Activated naive CD8-positive, alpha-beta T cell (primary cell): Measurements from ENCODE around the gene SPATS2.
"Not testable (repeated sequence)": the region's sequence is repeated elsewhere in the genome, so short reads cannot be mapped to it uniquely, and the experiment has no call there.

ENCODE experiments used
- H3K27ac Mint-ChIP-seq: one replicate; pipeline ENCODE4 v1.8.0; 2021; ENCODE audit warnings: mixed read lengths
- H3K27me3 Mint-ChIP-seq: one replicate; pipeline ENCODE4 v1.8.0; 2021; ENCODE audit warnings: mixed read lengths
- H3K36me3 Mint-ChIP-seq: one replicate; pipeline ENCODE4 v1.8.0; 2021; ENCODE audit warnings: mixed read lengths
- H3K4me1 Mint-ChIP-seq: one replicate; pipeline ENCODE4 v1.8.0; 2021; ENCODE audit warnings: low read depth, mixed read lengths
- H3K4me3 Mint-ChIP-seq: one replicate; pipeline ENCODE4 v1.8.0; 2021; ENCODE audit warnings: mild to moderate bottlenecking, mixed read lengths
- H3K9me3 Mint-ChIP-seq: one replicate; pipeline ENCODE4 v1.8.0; 2021; ENCODE audit warnings: low read depth, mixed read lengths

The SPATS2 gene

GRCh38 chr12:49332891-49333371 lies 34.3 kb upstream of the SPATS2 start:
- peaks cover 27% of the 10 kb centered on the region for H3K4me1 Mint-ChIP-seq
- no peak overlapping the region for H3K27ac Mint-ChIP-seq
- no peaks in the 10 kb centered on the region for H3K9me3 Mint-ChIP-seq
- H3K4me3 Mint-ChIP-seq, result peak overlapping the region; percentile 49
- no peaks in the 10 kb centered on the region for H3K36me3 Mint-ChIP-seq
- H3K27me3 Mint-ChIP-seq, result peaks cover 33% of the 10 kb centered on the region

DNA sequence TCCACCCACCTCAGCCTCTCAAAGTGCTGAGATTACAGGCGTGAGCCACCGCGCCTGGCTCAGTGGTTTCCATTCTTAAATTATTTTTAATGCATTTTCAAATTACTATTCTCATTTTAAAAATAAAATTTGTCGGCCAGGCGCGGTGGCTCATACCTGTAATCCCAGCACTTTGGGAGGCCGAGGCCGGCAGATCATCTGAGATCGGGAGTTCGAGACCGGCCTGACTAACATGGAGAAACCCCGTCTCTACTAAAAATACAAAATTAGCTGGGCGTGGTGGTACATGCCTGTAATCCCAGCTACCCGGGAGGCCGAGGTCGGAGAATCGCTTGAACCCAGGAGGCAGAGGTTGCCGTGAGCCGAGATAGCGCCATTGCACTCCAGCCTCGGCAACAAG lies 33.5 kb upstream of the SPATS2 start:
- Mint-ChIP-seq H3K27me3 (peaks cover 38% of the 10 kb centered on the region), H3K4me1 (peaks cover 29% of the 10 kb centered on the region)
- H3K9me3 Mint-ChIP-seq, H3K4me3 Mint-ChIP-seq, H3K36me3 Mint-ChIP-seq, H3K27ac Mint-ChIP-seq: not testable (repeated sequence)

- H3K4me3 Mint-ChIP-seq, result no peak overlapping the region
- H3K4me1 Mint-ChIP-seq, result peaks cover 29% of the 10 kb centered on the region
- no peak overlapping the region for H3K27ac Mint-ChIP-seq
Observed at GRCh38 chr12:49334226-49334625, 33.0 kb upstream of the SPATS2 start.

DNA sequence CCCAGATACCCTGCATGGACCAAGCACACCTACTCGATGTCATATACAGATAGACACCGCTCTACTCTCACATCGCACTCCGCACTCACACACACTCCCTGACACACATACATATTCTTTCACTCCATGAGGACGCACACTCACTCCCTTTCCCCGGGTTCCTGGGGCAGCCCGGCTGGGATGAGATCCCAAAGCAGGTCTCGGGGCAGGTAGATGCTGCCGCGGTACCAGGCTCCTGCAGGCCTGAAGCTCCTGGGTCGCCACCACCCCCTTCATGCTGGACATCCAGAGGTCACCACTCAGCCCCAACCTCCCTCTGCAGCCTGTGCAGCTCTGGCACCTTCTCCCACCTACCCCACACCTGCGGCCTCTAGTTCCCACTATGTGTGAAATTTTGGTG lies 32.6 kb upstream of the SPATS2 start:
- peaks cover 29% of the 10 kb centered on the region for H3K4me1 Mint-ChIP-seq
- peaks cover 39% of the 10 kb centered on the region for H3K27me3 Mint-ChIP-seq
- H3K9me3 Mint-ChIP-seq, result no peaks in the 10 kb centered on the region
- H3K36me3 Mint-ChIP-seq, result no peaks in the 10 kb centered on the region
- H3K27ac Mint-ChIP-seq, result no peak overlapping the region
- H3K4me3 Mint-ChIP-seq, result no peak overlapping the region

More at GRCh38 chr12:49334226-49334625, 33.0 kb upstream of the SPATS2 start:
- Mint-ChIP-seq H3K9me3 (no peaks in the 10 kb centered on the region), H3K27me3 (peaks cover 39% of the 10 kb centered on the region), H3K36me3 (no peaks in the 10 kb centered on the region)

- H3K27me3 Mint-ChIP-seq, result peaks cover 41% of the 10 kb centered on the region
Observed at GRCh38 chr12:49335118-49335954, 31.9 kb upstream of the SPATS2 start.

GRCh38 chr12:49335955-49336644 lies 31.2 kb upstream of the SPATS2 start:
- no peak overlapping the region for H3K27ac Mint-ChIP-seq
- H3K9me3 Mint-ChIP-seq, result no peaks in the 10 kb centered on the region
- H3K36me3 Mint-ChIP-seq, result no peaks in the 10 kb centered on the region
- peak overlapping the region; percentile 55 for H3K4me3 Mint-ChIP-seq
- H3K4me1 Mint-ChIP-seq, result peaks cover 29% of the 10 kb centered on the region
- H3K27me3 Mint-ChIP-seq, result peaks cover 44% of the 10 kb centered on the region

More at GRCh38 chr12:49335118-49335954, 31.9 kb upstream of the SPATS2 start:
- Mint-ChIP-seq H3K4me1 (peaks cover 29% of the 10 kb centered on the region), H3K36me3 (no peaks in the 10 kb centered on the region), H3K27ac (no peak overlapping the region), H3K9me3 (no peaks in the 10 kb centered on the region), H3K4me3 (peak overlapping the region; percentile 55)

DNA sequence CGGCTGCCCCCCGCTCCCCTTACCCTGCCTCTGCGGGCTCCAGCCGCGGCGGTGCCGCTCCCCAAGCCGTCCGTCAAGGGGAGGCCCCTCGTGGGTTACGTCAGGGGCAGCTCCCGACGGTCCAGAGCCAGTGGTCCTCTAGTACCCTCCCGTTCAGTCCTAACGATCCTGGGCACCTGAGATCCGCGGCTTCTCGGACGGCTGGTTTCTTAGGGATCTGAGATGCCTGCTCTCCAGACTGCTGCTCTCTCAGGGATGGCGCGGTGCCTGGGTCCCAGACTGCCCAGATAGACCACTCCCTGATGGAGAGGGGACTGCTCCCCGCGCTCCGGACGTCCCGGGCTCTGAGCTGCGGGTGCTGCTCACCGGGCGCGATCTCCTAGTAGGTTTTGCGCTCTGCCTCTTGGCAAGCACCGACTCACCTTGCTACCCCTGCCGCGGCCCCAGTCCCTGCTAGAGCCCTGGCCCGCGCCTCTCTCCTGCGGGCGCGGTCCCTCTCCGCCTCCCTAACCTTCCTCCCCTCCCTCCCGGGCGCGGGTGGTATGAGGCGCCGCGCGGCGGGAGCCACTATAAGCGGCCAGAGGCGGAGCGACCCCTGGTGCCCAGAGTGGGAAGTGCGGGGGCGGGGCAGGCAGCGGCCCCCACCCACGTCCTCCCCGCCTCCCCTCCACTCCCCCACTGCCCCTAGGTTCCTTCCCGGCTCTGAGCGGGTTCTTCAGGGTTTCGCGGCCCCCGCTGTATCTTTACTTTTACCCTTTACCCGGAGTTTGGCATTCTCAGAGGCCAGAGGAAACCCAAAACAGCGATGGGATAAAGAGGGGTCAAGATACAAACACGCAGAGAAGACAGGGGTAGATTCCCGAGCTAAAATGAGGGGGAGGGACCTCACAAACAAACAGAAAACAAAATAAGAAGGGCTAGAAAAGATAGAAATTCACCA lies 30.3 kb upstream of the SPATS2 start, which contains the start of gene C1QL4:
Gene C1QL4 (minus strand): TSS at position 544 of the 940 bp plus-strand sequence. CDS start 711 bp downstream, outside the sequence.
- Mint-ChIP-seq H3K27ac (no peak within 1 kb of the TSS), H3K27me3 (peaks cover 41% of the 10 kb centered on the region), H3K36me3 (no peaks in the 10 kb centered on the region), H3K4me3 (peak within 1 kb of the TSS; percentile 60), H3K4me1 (peaks cover 29% of the 10 kb centered on the region), H3K9me3 (no peaks in the 10 kb centered on the region)

DNA sequence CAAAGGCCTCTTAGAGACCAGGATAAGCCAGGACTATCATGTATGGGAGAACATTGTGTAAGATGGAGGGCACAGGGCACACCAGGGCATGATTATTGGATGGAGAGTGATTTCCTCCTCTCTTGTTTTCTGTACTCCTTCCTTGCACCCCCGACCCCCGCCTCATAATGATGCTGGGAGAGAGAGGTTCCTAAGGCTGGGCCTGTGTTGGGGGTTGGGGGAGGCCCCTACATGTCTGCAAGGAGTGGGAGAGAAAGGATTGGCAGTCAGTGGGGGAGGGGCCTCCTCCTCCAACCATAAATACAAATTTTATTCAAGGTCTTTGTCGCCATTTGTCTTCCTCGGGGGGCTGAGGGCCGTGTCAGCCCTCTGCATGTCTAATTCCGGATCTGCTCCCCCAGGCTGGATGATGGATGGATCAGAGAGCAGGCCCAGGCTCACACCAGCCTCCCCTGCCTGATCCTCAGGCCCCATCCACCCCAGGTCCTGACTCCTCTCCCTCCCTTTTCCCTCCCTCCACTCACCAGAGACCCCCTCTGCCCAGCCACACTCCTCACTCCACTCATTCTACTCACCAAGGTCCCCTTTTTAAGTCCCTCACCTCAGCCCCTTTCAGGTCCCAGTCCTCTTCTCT lies 28.3 kb upstream of the SPATS2 start:
- Mint-ChIP-seq H3K36me3 (no peaks in the 10 kb centered on the region), H3K4me3 (no peak overlapping the region), H3K4me1 (peaks cover 33% of the 10 kb centered on the region), H3K9me3 (no peaks in the 10 kb centered on the region), H3K27ac (no peak overlapping the region), H3K27me3 (peaks cover 34% of the 10 kb centered on the region)

DNA sequence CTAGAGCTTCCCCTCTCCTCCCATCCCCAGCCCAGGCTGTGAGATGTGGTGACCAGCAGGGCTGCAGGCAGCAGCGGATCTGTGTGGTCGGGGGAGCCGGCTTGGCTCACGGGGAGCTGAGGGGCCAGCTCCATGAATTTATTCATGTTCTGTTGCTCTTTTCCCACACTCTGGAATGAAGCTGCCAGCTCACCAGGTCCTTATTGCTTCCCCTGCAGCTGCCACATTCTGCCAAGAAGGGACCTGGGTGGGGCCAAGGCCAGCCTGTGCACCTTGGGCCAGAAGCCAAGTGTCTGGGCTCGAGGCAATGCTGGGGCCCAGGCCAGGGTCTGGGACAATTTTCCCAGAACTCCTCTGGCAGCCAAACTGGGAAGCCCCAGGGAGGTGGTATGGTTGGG lies 27.8 kb upstream of the SPATS2 start:
- Mint-ChIP-seq H3K4me1 (peaks cover 34% of the 10 kb centered on the region), H3K27ac (no peak overlapping the region), H3K9me3 (no peaks in the 10 kb centered on the region), H3K36me3 (no peaks in the 10 kb centered on the region), H3K4me3 (no peak overlapping the region), H3K27me3 (peaks cover 33% of the 10 kb centered on the region)

- H3K27me3 Mint-ChIP-seq, result peaks cover 24% of the 10 kb centered on the region
- no peak overlapping the region for H3K27ac Mint-ChIP-seq
- peaks cover 33% of the 10 kb centered on the region for H3K4me1 Mint-ChIP-seq
Observed at GRCh38 chr12:49340095-49340870, 27.0 kb upstream of the SPATS2 start.

GRCh38 chr12:49340971-49341776 lies 26.1 kb upstream of the SPATS2 start:
- Mint-ChIP-seq H3K27ac (no peak overlapping the region), H3K4me3 (peak overlapping the region; percentile 46), H3K27me3 (peaks cover 20% of the 10 kb centered on the region), H3K36me3 (no peaks in the 10 kb centered on the region), H3K9me3 (no peaks in the 10 kb centered on the region), H3K4me1 (peaks cover 33% of the 10 kb centered on the region)

More at GRCh38 chr12:49340095-49340870, 27.0 kb upstream of the SPATS2 start:
- Mint-ChIP-seq H3K9me3 (no peaks in the 10 kb centered on the region), H3K4me3 (no peak overlapping the region), H3K36me3 (no peaks in the 10 kb centered on the region)

DNA sequence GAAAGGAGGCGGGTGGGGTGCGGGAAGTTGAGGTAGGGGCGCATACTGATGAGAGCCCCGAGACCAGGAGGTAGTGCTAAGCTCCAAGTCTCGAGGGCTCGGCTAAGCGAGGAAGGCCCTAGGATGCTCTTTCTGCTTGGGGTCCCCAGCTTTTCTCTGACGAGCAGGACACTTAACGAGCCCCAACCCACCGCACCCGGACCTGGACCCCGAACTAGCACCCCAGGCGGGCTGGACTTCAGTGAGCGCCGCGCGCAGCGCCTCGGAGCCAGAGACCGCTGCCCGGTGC lies 25.5 kb upstream of the SPATS2 start:
- H3K9me3 Mint-ChIP-seq, result no peaks in the 10 kb centered on the region
- no peaks in the 10 kb centered on the region for H3K36me3 Mint-ChIP-seq
- H3K27me3 Mint-ChIP-seq, result peaks cover 20% of the 10 kb centered on the region
- H3K4me3 Mint-ChIP-seq, result no peak overlapping the region
- H3K4me1 Mint-ChIP-seq, result peaks cover 35% of the 10 kb centered on the region
- H3K27ac Mint-ChIP-seq, result no peak overlapping the region
